Lower lobe of right lung (tissue), 2 donors: ENCODE results near the gene SVEP1. TPM values are rescaled to one million over a fixed set of nuclear protein-coding genes. Genes with fewer than 3 reads are reported as not detected.

Source experiments
- ATAC-seq, 2 donors: fragments of 200-7000 bp; cut with Tn5 transposase; one replicate each; pipeline ENCODE4 v1.9.1; 2020 to 2022; ENCODE audit warnings: mild to moderate bottlenecking in 2 of 2, moderate library complexity in 2 of 2
- DNase-seq: peaks from one replicate; pipeline ENCODE4 v3.0.0-alpha.2; 2020
- H3K27ac ChIP-seq: fragments of 200-600 bp; one replicate; pipeline ENCODE4 v1.8.0; 2022
- H3K27me3 ChIP-seq: fragments of 200-600 bp; one replicate; pipeline ENCODE4 v1.8.0; 2022; ENCODE audit warnings: low read depth
- H3K36me3 ChIP-seq: fragments of 200-600 bp; one replicate; pipeline ENCODE4 v1.8.0; 2022; ENCODE audit warnings: mild to moderate bottlenecking
- H3K4me1 ChIP-seq: fragments of 200-600 bp; one replicate; pipeline ENCODE4 v1.8.0; 2022
- H3K4me3 ChIP-seq: fragments of 200-600 bp; one replicate; pipeline ENCODE4 v1.8.0; 2022; ENCODE audit warnings: mild to moderate bottlenecking
- H3K9me3 ChIP-seq: fragments of 200-600 bp; one replicate; pipeline ENCODE4 v1.8.0; 2022
- intact Hi-C: fragments of 100-400 bp; cut with DNase I; formaldehyde crosslinking; loops from one replicate; pipeline ENCODE4 v1.11.0; 2022
- total RNA-seq: library from RNA; stranded (reverse); fragmentation: NEBNext Ultra II Directional; extraction: Animal tissue kit (Norgen Biotek cat#: 25700); gene quantifications from one replicate; pipeline ENCODE4 v1.2.1, GENCODE V29; 2021
- TF ChIP-seq, protein P1 (sequence below): fragments of 200-600 bp; IDR thresholded peaks from one replicate; pipeline ENCODE4 v1.8.0; 2022; ENCODE audit warnings: antibody characterized with exemption, mild to moderate bottlenecking
- donor health status: DM: no; HTN: yes; CAD: no; lungs with severe emphysema.

Gene SVEP1
- total RNA-seq, 1 donor from 2014 or later: 55.9 TPM

DNA sequence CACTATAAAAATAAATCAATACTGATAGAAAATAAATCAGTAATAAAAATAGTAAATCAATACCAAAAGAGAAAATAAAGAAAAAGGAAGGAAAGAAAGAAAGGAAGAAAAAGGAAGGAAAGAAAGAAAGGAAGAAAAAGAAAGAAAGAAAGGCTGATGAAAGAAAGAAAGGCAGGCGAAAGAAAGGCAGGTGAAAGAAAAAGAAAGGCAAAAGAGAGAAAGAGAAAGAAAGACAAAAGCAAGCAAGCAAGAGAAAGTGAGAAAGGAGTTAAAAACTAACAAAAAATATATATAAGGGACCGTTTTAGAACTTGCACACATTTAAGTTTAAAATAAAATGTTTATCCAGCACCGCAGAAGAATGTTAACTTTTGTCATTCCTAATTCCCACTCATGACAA, 116.0 kb downstream of the SVEP1 start:
- ATAC-seq: no peak

DNA sequence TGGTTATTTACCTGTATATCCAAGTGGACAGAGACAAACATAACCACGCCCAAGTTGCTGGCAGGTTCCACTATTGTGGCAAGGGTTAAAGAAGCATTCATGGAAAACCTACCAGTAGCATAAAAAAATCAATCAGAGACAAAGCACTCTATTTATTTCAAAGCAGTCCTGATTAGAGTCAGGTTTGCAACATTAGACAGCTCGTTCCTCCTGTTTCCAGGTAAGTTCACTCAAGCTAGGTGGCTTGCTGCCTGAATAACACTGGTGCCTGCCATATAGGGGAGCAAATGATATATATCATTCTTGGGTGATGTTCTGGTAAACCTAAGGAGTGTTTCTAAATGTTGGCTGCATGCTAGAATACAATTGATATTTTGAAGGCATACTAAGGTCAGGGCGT, 122.3 kb downstream of the SVEP1 start:
- TF ChIP-seq, protein P1, sequence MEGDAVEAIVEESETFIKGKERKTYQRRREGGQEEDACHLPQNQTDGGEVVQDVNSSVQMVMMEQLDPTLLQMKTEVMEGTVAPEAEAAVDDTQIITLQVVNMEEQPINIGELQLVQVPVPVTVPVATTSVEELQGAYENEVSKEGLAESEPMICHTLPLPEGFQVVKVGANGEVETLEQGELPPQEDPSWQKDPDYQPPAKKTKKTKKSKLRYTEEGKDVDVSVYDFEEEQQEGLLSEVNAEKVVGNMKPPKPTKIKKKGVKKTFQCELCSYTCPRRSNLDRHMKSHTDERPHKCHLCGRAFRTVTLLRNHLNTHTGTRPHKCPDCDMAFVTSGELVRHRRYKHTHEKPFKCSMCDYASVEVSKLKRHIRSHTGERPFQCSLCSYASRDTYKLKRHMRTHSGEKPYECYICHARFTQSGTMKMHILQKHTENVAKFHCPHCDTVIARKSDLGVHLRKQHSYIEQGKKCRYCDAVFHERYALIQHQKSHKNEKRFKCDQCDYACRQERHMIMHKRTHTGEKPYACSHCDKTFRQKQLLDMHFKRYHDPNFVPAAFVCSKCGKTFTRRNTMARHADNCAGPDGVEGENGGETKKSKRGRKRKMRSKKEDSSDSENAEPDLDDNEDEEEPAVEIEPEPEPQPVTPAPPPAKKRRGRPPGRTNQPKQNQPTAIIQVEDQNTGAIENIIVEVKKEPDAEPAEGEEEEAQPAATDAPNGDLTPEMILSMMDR: no peak
- Histone ChIP-seq H3K9me3 (no peaks in the 10 kb centered on the region), H3K36me3 (no peaks in the 10 kb centered on the region), H3K4me3 (no peak overlapping the region), H3K4me1 (no peaks in the 10 kb centered on the region), H3K27me3 (no peaks in the 10 kb centered on the region), H3K27ac (no peak overlapping the region)
- ATAC-seq: no peak
- intact Hi-C loops: loop anchor here (10.0 kb wide), 1 partner anchor 168 kb away; no protein-coding TSS in a partner anchor
- no peak for DNase-seq

More for the DNA sequence above, 116.0 kb downstream of the SVEP1 start:
- no peaks in the 10 kb centered on the region for H3K27me3 ChIP-seq
- no peak for DNase-seq
- H3K4me1 ChIP-seq: no peaks in the 10 kb centered on the region
- H3K36me3 ChIP-seq: no peaks in the 10 kb centered on the region
- TF ChIP-seq, protein P1: no peak
- intact Hi-C loops: no loop called here
- no peak overlapping the region for H3K27ac ChIP-seq
- H3K4me3 ChIP-seq: no peak overlapping the region
- H3K9me3 ChIP-seq: no peaks in the 10 kb centered on the region

DNA sequence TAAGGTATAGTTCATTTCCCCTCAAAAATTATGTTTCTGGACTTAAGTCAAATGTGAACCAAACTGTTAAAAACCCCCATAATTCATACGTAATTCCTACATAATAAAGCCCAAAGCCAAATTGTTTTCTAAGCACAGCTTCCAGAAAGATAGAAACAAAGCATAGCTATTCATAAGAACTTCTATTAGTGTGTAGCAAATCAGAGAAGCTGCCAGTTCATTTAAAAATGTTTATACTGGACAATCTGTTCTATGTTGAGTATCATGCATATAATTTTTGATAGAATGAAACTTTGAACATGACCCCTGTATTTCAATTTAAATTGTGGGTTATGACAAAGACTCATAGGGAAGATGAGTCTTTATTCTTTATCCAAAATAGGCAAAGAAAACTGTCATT, 122.9 kb downstream of the SVEP1 start:
- ATAC-seq (no peak), DNase-seq (no peak)
- Histone ChIP-seq H3K27me3 (no peaks in the 10 kb centered on the region), H3K27ac (no peak overlapping the region), H3K9me3 (no peaks in the 10 kb centered on the region), H3K4me3 (no peak overlapping the region), H3K36me3 (no peaks in the 10 kb centered on the region), H3K4me1 (no peaks in the 10 kb centered on the region)
- intact Hi-C loops: loop anchor here (10.0 kb wide), 1 partner anchor 168 kb away; no protein-coding TSS in a partner anchor
- TF ChIP-seq, protein P1: no peak

DNA sequence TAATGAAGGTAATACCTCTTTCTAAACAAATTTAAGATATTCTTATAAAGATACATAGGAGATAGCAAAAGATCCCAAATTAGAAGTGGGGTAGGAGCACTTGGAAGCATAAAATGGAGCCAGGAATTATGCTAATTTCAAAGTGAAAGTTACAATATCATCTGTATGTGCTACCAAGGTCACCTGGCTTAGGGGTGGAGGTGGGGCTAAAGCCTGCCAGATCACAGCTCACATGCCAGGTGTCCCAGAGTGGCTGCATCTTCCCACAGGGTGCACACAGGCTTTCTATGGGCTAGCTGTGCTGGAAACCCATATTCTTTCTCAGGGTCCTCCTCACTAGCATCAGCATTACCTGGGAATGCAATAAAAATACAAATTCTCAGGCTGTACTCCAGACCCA, 123.7 kb downstream of the SVEP1 start:
- TF ChIP-seq, protein P1: no peak
- Histone ChIP-seq H3K4me1 (no peaks in the 10 kb centered on the region), H3K36me3 (no peaks in the 10 kb centered on the region), H3K9me3 (no peaks in the 10 kb centered on the region), H3K27me3 (no peaks in the 10 kb centered on the region), H3K27ac (no peak overlapping the region), H3K4me3 (no peak overlapping the region)
- no peak for DNase-seq
- ATAC-seq: no peak
- intact Hi-C loops: loop anchor here (10.0 kb wide), 1 partner anchor 169 kb away; no protein-coding TSS in a partner anchor

DNA sequence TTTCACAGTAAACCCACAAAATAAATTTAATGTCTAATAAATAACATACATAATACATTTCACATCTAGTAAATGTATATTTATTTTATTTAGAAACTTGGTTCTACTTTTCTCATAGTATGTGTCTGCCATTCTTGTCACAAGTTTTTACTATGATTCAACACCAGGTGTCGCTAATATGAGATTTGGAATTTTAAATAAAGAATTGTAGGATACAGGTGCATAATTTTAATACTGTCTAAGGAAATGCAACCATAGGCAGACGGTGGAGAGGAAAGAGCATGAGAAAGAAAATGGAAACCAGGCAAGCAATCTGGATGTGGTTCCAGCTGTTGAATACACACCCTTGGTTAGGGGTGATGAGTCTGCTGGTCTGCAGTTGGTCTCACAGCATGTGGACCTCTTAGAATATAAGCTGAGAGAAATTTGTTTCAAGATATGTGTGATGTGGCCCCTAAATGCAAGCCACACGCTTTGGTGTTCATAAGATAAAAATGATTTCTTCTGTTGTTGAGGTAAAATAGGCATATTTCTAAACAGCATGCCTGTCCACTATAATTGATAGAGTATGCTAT, 127.2 kb downstream of the SVEP1 start:
- Histone ChIP-seq H3K4me1 (no peaks in the 10 kb centered on the region), H3K27me3 (no peaks in the 10 kb centered on the region), H3K27ac (no peak overlapping the region), H3K36me3 (no peaks in the 10 kb centered on the region), H3K9me3 (no peaks in the 10 kb centered on the region), H3K4me3 (no peak overlapping the region)
- intact Hi-C loops: loop anchor here (10.0 kb wide), 1 partner anchor 172 kb away; no protein-coding TSS in a partner anchor
- no peak for ATAC-seq
- TF ChIP-seq, protein P1: peak; percentile 38
- no peak for DNase-seq
